Measurements from ENCODE around the gene ELMO3. TPM values are rescaled to one million over a fixed set of nuclear protein-coding genes. Genes with fewer than 3 reads are reported as not detected.

ELMO3 gene
- total RNA-seq, 1 donor = 1.6 TPM

DNA sequence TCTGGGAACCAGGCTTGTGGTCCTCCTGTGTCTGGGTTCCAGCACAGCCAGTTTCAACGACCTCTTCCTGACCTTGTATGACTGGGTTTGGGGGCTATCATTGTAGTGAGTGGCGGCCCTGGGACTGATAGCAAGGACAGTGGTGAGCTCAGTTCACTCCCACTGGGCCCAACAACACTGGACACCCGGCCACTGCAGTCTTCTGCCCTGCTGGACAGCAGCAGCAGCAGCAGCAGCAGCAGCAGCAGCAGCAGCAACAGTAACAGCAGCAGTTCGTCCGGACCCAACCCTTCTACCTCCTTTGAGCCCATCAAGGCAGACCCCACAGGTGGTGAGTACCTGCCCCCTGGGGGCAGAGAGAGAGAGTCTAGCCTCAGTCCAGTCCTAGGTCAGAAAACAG lies 3.3 kb upstream of the ELMO3 start:
- no peak for DNase-seq (ENCODE audit: low read depth in 2 of 3, low spot score in 2 of 3)

DNA sequence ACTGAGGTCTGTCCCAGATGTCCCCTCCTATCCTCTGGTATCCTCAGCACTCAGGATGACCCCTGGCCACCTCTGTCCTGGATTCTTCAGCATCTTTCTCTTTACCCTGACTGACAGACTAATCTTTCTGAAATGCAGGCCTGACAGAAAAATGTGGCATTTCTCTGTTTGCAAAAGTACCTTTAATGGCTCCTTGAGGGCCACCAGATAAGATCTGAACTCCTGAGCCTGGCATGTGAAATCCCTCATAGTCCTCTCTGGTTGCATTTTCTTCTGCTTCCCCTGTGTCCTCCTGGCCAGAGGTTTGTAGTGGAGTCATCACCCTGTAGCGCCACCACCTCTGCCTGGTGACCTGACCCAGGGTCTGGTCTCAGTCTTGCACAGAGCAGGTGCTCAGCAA lies 2.0 kb upstream of the ELMO3 start:
- DNase-seq (ENCODE audit: low read depth in 2 of 3, low spot score in 2 of 3) = no peak

DNA sequence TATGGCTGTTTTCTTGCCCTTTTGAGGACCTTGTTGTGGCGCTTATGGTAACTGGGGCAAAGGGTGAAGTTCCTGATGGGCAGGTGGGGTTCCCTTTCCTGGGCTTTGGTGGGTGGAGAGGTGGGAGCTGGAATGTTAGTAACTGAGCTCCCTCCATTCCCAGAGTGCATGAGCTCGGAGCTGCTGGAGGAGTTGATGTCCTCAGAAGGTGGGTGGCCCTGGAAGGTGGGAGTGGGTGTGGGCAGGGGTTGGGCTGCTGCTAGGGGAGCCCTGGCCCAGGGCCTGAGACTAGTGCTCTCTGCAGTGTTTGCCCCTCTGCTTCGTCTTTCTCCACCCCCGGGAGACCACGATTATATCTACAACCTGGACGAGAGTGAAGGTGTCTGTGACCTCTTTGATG lies 1.2 kb upstream of the ELMO3 start:
- DNase-seq (ENCODE audit: low read depth in 2 of 3, low spot score in 2 of 3) = no peak

DNA sequence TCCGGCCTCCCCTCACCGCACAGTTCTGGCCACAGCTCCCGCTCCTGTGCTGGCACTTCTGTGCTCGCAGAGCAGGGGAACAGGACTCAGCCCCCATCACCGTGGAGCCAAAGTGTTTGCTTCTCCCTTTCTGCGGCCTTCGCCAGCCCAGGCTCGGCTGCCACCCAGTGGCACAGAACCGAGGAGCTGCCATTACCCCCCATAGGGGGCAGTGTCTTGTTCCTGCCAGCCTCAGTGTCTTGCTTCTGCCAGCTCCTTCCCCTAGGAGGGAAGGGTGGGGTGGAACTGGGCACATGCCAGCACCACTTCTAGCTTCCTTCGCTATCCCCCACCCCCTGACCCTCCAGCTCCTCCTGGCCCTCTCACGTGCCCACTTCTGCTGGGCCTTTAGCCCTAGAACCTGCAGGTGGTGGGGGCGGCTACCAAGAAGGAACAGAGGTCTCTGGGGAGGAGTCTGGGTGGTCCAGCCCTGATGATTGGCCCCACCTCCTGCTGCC lies 645 bp upstream of the ELMO3 start:
- peak in 2 of 3 donors; percentile 53 to 70 for DNase-seq (ENCODE audit: low read depth in 2 of 3, low spot score in 2 of 3)

DNA sequence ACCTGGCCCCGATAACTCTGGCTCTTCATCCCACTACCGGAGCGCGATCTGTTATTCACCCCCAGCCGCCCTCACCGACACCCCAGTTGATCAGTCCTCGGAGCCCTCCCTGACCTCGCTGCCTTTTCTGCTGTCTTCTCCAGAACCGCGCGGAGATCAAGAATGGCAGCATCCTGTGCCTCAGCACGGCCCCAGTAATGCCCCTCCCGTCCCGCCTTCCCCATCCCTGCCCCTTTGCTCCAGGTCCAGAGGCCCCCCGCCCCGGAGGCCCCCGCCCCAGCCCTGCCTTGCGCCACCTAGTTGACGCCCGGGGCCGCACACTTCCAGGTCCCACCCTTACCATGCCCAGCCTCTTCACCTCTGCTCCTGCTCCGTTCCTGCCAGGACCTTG lies 872 bp downstream of the ELMO3 start:
- DNase-seq (ENCODE audit: low read depth in 2 of 3, low spot score in 2 of 3) = no peak

DNA sequence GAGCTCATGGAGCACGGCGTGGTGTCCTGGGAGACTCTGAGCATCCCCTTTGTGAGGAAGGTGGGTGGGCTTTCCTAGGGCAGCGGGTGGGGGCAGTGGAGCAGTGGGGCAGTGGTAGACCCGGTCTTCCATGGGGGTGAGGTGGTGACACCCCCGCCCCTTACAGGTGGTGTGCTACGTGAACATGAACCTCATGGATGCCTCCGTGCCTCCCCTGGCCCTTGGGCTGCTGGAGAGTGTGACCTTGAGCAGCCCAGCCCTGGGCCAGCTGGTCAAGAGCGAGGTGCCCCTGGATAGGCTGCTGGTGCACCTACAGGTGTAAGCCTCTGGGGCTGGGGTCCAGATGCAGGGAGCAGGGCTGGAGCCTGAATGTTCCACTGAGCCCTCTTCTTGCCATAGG lies 1.6 kb downstream of the ELMO3 start:
- no peak for DNase-seq (ENCODE audit: low read depth in 2 of 3, low spot score in 2 of 3)

DNA sequence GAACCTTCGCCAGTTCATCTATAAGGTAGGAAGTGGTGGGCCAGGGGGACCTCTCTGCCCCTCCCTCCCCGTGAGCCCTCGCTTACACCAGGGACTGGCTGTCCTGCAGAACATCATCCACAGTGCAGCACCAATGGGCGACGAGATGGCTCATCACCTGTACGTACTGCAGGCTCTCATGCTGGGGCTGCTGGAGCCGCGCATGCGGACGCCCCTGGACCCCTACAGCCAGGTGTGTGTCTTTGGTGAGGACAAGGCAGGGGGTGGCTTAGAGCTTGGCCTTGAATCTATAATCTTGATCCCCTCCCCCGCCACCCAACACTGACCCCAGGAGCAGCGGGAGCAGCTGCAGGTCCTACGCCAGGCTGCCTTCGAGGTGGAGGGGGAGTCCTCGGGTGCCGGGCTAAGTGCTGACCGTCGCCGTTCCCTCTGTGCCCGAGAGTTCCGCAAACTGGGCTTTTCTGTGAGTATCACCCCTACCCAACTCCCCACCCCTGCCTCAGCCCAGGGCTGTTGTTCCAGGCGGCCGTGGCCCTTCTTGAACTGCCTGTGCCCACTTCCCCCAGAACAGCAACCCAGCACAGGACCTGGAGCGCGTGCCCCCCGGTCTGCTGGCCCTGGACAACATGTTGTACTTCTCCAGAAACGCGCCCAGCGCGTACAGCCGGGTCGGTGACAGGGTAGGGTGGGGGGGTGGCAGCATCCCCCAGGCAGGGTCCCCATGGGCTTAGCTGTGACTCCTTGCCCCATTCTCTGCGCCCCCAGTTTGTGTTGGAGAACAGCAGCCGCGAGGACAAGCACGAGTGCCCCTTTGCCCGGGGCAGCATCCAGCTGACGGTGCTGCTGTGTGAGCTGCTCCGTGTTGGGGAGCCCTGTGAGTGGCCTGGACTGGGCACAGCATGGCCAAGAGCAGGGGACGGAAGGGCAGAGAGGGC lies 2.7 kb downstream of the ELMO3 start:
- no peak for DNase-seq (ENCODE audit: low read depth in 2 of 3, low spot score in 2 of 3)

DNA sequence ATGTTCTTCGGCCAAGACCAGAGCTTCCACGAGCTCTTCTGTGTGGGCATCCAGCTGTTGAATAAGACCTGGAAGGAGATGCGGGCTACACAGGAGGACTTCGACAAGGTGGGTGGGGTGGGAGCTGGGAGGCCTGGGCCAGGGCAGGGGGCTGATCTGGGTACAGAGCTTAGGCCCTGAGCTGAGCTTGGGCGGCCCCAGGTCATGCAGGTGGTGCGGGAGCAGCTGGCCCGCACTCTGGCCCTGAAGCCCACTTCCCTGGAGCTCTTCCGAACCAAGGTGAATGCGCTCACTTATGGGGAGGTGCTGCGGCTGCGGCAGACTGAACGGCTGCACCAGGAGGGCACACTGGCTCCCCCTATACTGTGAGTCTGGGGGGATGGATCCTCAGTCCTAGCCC lies 3.5 kb downstream of the ELMO3 start:
- no peak for DNase-seq (ENCODE audit: low read depth in 2 of 3, low spot score in 2 of 3)

DNA sequence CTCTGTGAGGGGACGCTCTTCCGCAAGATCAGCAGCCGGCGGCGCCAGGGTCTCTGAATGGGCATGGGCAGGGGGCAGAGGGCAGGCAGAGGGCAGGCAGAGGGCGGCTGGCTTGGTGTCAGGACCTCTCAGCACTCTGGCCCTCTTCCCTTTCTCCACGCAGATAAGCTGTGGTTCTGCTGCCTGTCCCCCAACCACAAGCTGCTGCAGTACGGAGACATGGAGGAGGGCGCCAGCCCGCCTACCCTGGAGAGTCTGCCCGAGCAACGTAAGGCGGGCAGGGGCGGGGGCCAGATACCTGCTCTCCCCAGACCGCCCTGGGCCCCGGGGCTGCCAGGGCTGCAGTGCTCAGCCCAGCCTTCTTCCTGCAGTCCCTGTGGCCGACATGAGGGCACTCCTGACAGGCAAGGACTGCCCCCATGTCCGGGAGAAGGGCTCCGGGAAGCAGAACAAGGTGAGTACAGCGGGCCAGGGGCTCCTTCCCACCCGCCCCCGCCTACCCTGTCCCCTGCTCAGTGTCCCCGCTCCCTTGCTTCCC lies 4.1 kb downstream of the ELMO3 start:
- DNase-seq (ENCODE audit: low read depth in 2 of 3, low spot score in 2 of 3) = no peak

DNA sequence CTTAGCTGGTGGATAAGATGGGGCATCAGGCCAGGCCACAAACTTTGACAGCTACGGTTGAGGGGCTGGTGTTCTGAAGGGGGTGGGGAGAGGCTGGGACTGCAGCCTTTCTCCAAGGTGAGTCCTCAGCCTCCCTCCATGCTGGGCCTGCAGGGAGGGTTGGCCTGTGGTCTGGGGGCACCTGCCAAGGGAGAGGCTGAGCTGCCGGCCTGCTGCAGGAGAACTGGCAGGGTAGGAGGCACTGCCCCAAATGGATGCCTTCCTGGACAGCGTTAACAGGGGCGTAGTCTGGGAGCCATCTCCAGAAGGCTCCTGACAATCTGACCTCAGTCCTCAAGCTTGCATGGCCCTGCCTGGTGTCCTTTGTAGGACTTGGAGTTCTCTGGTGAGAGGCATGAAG lies 5.1 kb downstream of the ELMO3 start:
- no peak for DNase-seq (ENCODE audit: low read depth in 2 of 3, low spot score in 2 of 3)

DNA sequence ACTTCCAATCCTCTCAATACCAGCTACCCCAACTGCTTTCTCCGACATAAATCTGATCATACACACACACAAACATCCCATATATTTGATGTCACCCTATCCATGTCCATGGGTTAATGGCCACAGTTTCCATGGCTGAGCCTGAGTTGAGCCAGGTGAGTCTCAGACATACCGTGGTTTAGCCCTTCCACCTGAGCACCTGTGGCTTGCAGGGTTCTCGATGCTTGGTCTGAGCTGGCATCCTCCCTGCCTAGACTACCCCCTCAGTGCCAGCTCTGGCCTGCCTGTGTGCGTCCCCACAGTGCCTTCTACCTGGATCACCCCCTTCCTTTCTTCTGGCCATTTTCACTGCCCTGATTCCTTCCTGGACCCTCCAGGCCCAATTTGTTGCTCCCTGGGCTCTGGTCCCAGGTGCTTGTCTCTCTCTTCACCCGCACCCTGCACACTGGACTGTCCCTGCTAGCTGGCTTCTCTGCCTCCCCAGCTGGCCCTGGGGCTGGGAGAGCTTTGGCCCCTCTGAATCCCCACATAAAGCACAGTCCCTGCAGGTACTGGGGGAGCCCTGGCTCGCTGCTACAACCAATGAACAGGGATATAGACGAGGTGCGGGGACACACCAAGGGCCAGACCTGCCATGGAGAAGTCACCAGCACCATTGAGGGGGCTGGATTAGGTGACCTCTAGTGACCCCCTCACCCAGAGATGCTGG lies 7.4 kb downstream of the ELMO3 start:
- no peak for DNase-seq (ENCODE audit: low read depth in 2 of 3, low spot score in 2 of 3)

DNA sequence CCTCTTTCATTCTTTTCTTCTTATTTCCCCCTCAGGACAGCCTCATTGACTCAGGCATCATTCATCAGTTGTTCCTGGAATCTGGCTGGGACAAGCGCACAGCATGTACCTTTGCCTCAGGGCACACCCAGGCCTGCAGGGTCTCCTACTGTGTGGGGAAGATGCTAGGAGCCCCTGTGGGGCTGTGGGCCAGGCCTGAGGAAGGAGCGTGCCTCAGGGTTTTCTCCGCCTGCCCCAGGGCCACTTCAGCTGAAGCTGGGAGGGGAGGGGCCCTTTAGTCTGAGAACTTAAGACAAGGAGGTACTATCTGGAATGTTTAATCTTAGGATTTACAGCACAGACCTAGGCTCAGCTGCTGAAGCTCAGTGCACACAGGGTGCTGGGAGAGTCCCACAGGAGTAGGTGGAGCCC lies 7.9 kb downstream of the ELMO3 start:
- DNase-seq (ENCODE audit: low read depth in 2 of 3, low spot score in 2 of 3) = no peak

DNA sequence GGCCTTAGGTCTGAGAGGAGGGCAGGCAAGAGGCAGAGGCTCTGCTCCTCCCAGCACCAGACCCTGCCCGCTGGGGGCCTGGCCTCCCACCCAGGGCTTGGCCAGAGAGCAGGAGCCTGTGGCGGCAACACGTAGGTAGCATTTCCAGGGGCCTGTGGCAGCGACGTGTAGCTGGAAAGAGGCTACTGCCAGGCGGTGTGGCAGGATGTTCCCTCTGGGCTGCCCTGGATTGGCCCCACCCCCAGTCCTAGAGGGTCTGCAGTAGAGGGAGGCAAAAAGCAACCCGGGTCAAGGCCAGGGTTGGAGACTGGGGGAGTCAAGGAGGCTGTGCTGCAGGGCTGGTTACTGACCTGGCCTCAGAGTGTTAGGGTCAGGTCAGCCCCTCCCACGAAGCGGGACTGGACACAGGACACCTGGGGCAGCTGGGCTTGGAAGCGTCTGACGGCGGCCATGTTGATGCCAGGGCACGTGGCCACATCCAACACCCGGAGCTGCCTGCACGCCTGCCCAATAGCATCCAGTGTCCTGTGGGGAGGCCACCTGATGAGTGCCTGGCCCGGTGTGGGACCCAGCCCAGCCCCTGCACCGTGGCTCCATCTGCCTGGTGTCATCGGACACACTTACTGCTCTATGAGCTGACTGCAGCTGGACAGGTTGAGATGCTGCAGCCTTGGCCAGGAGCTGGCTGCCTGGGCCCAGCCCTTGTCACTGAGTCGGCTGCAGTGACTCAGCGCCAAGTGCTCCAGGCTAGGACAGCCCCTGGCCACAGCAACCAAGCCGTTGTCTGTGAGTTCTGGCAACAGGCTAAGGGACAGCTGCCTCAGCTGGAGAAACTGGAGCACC lies 8.5 kb downstream of the ELMO3 start:
- no peak for DNase-seq (ENCODE audit: low read depth in 2 of 3, low spot score in 2 of 3)

DNA sequence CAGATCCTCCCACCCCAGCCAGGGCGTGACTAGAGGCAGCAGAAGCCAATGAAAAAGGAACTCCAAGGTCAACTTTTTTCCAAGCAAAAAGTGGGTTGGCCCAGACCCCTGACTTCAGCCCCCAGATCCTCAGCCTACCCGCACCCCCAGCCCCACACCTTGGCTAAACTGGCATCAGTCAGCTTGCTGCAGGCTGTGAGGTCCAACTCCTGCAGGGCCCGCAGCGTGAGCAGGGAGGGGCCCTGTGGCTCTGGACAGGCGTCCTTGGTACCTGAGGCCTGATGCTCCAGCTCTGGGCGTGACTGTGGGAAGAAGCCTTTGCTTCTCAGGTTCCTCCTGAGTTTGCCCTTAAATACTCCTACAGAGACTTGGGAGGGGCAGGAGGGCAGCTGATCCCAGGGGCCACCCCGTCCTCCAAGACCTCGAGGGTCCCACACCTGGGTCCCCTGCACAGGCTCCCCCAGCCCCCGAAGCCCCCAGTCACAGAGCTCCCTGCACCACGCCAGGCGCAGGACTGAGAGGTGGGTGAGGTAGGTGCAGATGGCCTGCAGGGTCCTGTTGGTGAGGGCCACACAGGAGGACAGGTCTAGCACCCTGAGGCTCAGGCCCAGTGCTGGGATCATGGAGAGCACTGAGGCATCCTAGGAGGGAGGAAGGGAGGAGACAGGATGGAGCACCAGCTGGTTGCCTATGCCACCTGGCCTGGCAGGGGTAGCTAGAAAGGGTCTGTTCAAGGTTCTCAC lies 9.4 kb downstream of the ELMO3 start:
- DNase-seq (ENCODE audit: low read depth in 2 of 3, low spot score in 2 of 3) = no peak

DNA sequence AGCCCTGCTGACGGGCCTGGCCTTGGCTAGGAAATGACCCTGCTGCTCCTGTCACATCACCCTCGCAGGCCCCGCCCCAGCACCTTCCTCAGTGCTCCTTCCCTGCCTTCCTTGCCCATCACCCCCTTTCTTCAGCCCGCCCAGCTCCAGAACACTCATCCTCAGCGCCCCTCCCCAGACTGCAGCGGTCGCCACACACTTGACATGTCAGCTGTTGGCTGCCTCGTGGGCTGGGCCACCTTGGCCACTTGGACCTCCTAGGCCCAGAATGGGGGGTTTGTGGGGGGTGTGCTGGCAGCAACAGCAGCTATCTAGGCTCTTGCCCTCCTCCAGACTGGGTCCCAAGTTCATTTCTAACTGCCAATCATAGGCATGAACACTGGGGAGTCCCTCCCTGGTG lies 10.6 kb downstream of the ELMO3 start:
- DNase-seq (ENCODE audit: low read depth in 2 of 3, low spot score in 2 of 3) = no peak

DNA sequence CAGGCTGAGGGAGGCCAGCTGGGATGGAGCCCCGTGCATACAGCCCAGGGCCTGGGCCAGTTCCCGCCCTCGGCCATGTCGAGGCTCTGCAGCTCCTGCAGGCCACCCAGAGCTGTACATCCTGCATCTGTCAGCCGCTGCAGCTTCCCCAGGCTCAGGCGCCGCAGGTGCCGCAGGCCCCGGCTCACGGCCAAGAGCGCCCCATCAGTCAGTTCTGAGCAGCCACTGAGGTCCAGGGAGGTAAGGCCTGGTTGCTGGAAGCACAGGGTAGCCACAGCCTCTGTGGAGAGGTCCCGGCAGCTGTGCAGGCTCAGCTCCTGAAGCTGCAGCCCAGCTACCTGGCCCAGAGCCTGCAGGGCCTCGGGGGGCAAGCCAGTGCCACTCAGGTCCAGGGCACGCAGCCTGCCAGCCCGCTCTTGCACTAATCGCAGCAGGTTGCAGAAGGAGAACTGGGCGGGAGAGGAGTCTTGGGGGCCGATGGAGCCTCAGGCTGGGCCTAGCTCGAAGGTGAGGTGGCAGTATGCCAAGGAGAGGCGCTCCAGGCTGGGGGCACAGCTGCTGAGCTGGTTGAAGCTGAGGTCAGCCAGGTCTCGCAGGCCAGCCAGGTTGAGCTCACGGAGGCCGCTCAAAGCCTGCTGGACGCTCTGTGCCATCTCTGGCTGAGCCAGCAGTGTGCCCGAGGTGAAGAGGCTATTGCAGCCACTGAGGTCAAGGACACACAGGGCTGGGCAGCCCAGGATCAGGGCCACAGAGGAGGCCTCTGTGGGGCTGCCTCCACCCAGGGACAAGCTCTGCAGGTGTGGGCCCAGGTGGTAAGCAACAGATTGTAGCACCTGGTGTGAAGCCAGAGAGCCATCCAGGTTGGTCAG lies 11.4 kb downstream of the ELMO3 start:
- DNase-seq (ENCODE audit: low read depth in 2 of 3, low spot score in 2 of 3) = no peak

DNA sequence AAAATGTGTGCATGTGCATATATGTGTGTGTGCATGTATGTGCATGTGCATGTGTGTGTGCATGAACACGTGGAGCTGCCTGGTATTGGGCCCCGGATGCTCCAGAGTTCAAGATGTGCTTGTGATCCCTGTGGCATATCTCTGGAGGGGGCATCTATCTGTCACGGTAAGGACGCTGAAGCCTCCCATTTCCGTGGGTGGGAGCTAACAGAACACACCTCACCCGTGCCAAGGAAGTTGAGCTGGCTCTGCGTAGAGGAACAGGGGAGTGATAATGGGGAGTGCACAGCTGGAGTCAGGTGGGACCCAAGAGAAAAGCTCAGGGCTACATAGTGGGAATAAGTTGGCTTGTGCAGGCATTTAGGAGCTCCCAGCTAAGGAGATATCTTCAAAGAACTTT lies 12.7 kb downstream of the ELMO3 start:
- DNase-seq (ENCODE audit: low read depth in 2 of 3, low spot score in 2 of 3) = no peak

DNA sequence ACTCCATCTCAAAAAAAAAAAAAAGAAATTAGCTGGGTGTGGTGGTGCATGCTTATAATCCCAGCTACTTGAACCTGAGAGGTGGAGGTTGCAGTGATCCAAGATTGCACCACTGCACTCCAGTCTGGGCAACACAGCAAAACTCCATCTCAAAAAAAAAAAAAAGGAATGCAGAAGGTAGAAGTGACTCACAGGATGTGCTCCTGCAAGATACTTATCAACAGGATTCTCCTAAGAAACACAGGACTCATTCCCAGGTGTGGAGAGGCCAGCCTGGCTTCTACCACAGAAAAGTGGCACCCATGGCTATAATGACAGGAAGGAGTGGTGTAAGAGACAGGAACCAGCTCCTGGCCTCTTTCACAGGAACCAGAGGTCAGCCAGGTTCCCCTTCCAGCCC lies 13.8 kb downstream of the ELMO3 start:
- DNase-seq (ENCODE audit: low read depth in 2 of 3, low spot score in 2 of 3) = no peak
